GM18505 (cell line): Measurements from ENCODE around the gene ASAH2.

Experiments used
- ATAC-seq: cut with Tn5 transposase; IDR thresholded peaks from one replicate; pipeline ENCODE4 v1.9.1; 2021; ENCODE audit not compliant: unreplicated experiment
- POLR2A ChIP-seq: IDR thresholded peaks from 4 replicates; pipeline ENCODE4 v1.6.1; 2011; ENCODE audit warnings: borderline replicate concordance; ENCODE audit not compliant: insufficient read depth, insufficient read length; ENCODE audit errors: extremely low read depth

Gene ASAH2

DNA sequence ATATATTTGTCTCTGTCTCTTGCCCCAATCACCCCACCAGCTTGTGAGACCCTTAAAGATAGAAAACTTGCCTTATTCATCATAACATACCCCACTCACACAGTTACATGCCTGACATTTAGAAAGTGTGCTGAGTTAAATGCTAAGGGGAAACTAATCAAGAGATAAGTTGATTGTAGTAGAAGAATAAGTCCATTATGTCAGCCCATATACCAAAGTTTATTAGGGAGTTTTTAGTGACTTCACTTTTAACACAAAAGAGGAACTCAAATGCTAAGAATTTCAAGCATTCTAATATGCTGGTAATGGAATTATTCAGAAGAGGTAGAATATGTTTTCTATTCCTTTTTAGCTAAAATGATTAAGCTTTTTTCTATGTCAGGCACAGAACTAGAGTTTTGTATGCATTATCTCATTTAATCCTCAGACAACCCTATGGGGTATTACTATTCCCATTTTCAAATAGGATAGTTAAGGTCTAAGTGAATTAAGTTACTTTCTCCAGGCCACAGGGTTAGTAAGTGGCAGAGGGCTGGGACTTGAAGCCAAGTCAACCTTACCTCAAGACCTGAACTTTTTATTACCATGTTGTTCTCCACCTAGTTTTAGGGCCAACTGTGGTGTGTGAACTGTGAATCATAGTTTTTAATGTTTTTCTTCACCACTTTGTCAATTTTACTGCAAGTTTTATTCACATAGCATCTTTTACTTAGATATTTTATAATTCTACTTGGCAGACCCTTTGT lies 19.6 kb downstream of the ASAH2 start:
- ATAC-seq = no peak
- TF ChIP-seq POLR2A = no peak

DNA sequence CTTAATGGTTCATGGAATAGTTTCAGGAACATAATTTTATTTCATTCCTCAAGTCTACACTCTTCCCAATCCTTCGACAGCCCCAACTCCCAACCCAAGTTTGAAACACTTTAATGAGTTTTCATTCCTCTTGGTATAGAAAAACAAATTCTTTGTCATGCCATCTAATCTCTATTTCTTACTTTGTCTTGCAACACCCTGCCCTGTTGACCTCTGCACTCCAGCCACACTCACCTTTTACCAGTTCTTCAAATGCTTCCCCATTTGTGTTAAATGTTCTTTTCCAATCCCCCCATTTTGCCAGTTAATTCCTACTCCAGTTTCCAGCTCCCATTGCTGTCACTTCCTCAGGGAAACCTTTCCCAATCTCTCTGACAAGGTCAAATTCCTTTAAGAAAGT lies 21.9 kb downstream of the ASAH2 start:
- no peak for ATAC-seq
- no peak for TF ChIP-seq POLR2A

DNA sequence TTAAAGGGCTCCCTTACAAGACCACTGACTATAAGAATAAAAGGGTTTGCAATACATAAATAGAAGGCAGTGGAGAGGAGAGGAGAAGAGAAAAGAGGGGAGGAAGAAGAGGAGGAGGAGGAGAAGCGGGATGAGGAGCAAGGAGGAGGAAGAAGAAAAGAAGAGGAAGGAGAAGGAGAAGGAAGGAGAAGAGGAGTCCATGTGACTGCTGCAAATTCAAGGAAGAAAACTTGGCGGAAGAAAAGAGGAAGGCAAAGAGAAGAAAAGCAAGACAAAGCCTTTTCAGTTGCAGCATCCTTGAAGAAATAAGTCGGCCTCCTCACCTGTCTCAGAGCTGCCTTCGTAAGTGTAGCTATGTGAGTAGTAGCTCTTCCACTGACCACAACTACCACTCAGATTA lies 22.6 kb downstream of the ASAH2 start:
- ATAC-seq = no peak
- no peak for TF ChIP-seq POLR2A

DNA sequence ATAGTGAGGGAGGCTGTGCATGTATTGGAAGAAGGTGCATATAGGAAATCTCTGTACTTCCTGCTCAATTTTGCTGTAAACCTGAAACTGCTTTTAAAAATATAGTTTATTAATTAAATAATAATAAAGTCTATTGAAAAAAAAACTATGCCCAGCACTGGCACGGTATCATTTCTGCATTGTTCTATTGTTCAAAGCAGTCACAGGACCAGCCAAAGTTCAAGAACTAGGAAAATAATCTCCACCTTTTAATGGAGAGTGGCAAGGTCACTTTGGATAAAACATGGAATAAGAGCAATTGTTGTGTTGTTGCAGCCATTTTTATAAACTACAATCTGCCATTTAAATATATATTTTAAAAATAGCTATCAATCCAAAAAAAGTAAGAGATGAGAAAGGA lies 24.7 kb downstream of the ASAH2 start:
- no peak for TF ChIP-seq POLR2A
- ATAC-seq = no peak

DNA sequence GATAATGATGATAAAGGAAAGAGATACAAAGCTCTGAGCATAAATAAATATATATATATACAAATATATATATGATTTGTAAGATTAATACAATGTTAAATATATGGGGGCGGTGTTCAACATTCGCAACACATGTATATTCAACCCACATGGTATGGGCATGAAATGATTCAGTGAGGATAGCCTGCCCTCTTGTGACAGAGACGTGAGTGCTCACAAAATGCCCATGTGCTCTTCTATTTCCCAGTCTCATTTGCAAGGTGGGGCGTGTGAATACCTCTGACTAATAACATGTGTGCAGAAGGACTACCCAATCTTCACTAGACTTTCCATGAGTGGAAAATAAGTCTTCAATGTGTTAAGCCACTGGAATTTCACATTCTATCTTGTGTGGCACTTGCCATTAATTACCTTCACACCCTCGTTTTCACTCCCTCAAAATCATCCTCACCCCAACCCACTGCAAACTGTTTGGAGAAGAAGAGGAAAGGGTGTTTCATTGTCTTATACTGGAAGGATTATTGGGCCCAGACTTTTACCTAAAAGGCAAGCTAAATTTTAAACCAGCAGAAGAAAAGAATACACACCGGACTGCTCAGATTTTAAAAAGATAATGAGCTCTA lies 26.9 kb downstream of the ASAH2 start:
- no peak for TF ChIP-seq POLR2A
- peak; percentile 87 for ATAC-seq

DNA sequence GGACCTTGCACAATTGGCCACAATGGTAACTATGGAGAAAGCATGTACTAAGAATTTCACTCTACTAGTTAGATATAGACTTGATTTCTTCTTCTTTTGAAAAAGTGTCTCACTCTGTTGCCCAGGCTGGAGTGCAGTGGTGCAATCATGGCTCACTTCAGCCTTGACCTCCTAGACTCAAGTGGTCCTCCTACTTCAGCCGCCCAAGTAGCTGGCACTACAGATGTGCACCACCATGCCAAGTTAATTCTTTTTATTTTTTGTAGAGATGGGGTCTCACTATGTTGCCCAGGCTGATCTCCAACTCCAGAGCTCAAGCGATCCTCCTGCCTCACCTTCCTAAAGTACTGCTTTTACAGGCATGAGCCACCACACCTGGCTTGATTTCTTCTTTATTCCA lies 29.1 kb downstream of the ASAH2 start:
- no peak for ATAC-seq
- no peak for TF ChIP-seq POLR2A

DNA sequence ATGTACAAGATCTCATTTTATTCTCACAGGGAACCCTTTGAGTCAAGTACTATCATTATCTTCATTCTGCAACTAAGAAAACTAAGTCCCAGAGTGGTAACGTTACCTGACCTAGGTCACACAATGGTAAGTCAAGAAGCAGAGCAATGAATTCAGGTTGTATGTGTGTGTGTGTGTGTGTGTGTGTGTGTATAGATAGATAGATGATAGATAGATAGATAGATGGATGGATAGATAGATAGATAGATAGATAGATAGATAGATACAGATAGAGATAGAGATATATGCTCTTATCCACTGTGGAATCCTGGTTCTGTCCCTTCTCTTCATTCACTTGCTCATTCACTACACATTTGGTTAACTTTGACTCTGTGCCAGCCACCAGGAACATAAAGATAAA lies 29.8 kb downstream of the ASAH2 start:
- no peak for ATAC-seq
- no peak for TF ChIP-seq POLR2A

DNA sequence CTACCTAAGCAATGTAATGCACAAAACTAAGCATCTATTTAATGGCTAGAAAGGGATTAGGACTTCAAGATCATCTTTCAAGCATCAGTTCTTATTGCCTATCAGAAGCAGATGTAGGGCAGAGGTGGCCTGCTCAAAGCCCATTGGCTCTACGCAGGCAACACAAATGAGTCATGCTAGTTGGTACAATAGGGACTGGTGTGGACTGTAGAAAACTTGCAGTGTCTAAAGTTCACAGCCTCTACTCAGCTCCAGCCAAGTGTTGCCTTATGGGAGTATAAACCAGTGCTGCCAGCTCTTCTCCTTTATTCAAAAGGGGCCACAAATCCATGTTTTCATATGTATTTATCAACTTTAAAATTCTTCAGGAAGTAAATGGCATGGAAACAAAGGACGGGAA lies 31.7 kb downstream of the ASAH2 start:
- TF ChIP-seq POLR2A = no peak
- no peak for ATAC-seq

DNA sequence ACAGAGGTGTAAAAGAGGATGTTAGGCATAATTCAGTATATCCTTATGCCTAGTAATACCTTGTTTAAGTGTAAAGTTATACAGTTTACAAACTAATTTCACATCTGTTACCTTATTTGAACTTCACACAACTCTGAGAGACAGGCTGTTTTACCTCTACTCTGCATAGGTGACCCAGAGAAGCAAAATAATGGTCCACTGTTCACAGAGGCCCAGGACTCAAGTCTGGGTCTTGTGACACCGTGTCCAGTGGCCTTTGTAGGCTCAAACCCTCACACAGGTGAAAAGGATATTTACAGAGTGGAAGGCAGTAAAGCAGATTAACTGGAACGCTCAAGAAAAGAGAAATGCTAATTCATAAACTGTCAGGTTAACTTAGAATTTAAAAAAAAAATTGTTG lies 32.1 kb downstream of the ASAH2 start:
- no peak for TF ChIP-seq POLR2A
- no peak for ATAC-seq

DNA sequence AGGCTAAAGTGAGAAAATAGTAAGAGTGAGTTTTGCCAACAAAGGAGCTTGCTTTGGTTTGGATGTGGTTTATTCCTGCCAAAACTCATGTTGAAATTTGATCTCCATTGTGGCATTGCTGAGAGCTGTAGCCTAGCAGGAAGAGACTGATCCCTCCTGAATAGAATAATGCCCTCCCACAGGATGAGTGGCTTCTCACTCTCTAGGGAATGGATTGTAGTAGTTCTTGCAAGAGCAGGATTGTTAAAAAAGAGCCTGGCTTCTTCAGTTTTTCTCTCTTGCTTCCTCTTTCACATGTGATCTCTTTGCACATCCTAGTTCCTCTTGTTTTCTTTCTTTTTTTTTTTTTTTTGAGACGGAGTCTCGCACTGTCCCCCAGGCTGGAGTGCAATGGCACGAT lies 34.4 kb downstream of the ASAH2 start:
- ATAC-seq = no peak
- no peak for TF ChIP-seq POLR2A

DNA sequence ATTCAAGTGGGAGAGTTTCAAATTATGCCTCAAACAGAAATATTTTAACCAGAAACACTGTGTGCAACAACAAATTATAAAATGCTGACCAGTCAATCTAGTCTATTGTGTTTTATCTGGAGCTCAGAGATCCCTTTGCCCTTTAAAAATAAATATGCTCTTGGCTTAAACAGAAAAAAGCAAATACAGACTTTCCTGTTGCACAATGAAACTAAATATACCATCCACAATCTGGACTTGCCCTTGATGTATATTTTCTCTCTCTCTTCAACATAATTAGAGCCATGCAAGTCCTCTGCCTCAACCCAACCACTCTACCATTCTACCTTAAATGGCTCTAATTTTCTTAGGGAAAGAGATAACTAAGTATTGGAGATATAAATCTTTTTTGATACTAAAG lies 34.9 kb downstream of the ASAH2 start:
- TF ChIP-seq POLR2A = no peak
- ATAC-seq = no peak

DNA sequence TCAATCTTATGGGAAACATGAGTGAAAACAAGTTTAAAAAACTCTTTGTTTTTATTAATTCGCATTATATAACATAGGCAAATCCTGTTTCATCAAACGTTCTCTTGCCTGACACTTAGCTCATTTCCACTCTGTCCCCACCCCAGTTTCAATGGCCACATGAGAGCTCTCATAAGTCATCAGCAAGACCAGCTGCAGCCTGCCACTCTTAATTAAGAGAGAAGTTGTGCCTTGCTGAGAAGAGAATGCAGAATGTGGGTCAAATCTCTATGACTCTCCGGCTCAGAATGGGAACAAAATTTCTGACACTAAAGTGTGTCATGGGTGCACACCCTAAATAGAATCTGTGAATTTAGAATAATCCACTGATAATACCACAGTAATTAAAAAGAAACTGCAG lies 39.6 kb downstream of the ASAH2 start:
- no peak for TF ChIP-seq POLR2A
- no peak for ATAC-seq

DNA sequence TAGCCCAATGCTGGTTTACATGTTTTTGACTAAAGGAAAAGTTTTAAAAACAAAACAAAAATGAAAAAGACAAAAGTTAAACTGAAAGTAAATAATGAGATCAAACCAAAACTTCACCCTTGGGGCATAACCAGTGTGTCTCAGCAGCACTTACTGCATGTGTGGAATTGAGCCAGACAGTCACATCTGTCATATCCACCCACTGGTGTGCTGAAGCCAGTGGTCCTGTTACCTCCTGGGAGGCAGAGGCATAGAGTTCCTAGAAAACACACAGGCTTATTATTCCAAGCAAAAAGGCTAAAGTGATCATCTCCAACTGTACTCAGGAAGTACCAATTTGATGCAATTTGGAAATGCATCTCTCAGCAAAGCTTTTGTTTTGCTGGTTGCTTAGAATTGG lies 40.4 kb downstream of the ASAH2 start:
- no peak for TF ChIP-seq POLR2A
- no peak for ATAC-seq
